GM18867 (cell line): ENCODE data around the gene SNTN.
"Not testable (repeated sequence)": the region's sequence is repeated elsewhere in the genome, so short reads cannot be mapped to it uniquely, and the experiment has no call there.

Source experiments
- ATAC-seq: cut with Tn5 transposase; IDR thresholded peaks from one replicate; pipeline ENCODE4 v1.9.1; 2021; ENCODE audit warnings: mild to moderate bottlenecking, moderate library complexity; ENCODE audit not compliant: unreplicated experiment

The SNTN gene

GRCh38 chr3:63652066-63652725, at the start of gene SNTN:
Gene SNTN (plus strand): TSS chr3:63652675. CDS start chr3:63652688, 13 bp downstream.
- ATAC-seq, result no peak

DNA sequence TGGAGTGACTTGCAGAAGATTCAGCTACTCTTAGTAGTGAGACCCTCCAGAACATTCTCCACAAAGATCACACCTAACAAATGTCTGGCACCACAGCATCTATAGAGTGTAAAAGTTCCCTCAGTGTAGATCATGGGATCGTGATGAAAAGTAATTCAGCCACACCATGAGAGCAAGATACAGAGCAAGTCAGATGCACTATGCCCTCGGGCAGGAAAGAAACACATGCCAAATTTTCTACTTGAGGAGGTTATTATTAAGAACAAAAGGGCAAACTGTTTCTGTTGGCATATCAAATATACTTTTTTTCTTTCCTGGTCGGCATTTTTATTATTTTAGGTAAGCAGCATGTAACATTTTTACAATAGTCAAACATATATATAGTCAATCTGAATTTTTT, 44.8 kb upstream of the SNTN start:
- ATAC-seq, result no peak

DNA sequence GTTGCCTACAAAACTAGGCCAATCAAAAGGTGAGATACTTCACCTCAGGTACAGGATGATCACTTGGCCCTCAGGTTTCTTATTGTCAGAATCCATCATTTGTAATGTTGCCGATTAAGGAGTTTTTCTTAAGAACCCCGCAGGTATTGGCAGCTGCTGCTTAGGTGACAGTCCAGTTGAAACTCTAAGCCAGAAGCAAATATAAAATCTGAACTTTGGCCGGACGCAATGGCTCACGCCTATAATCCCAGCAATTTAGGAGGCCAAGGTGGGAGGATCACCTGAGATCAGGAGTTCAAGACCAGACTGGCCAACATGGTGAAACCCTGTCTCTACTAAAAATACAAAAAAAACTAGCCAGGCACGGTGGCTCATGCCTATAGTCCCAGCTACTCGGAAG, 43.1 kb upstream of the SNTN start:
- ATAC-seq, result no peak

DNA sequence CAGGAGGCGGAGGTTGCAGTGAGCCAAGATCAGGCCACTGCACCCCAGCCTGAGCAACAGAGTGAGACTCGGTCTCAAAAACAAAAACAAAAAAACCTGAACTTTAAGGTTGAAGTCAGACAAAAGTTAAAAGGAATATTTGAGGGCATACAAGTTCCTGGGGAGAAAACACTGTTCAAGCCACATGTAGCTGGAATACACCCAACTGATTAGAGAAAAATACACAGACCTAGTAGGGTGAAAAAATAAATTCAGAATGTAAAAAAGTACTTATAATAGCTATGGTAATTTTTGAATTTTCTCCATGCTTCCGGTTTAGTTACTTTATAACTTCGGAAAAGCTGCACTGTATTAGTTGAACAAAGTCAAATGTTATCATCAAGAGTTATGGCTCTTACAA, 42.6 kb upstream of the SNTN start:
- no peak for ATAC-seq

- ATAC-seq, result no peak
Measured at GRCh38 chr3:63611382-63611781, 41.1 kb upstream of the SNTN start.

- ATAC-seq, result no peak
Measured at GRCh38 chr3:63613561-63613960, 38.9 kb upstream of the SNTN start.

- ATAC-seq, result no peak
Measured at GRCh38 chr3:63617391-63617790, 35.1 kb upstream of the SNTN start.

DNA sequence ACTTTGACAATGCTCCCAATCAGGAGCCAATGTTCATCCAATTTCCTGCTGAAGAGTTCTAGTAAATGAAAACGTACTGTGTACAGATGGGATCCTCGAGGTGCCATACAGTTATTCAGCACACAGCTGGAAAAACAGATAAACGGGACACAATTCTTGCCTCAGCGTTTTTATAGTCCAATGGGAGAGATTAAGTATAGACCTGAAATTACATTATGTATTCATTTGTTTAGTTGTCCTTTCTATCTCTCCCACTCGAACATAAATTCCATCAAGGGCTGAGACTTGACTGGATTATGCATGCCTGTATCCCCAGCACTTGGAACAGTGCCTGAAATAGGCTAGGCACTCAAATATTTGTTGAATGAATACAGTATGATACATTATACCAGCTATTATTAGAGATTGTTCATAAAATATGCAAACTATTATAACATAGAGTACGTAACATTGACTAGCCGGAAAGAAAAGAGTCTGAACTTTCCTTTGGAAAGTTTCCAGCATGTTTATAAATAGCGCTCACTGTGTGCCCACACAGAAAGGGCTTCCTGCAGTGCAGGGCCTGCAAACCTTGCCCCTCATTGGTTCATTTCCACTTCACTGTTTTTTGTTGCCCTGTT, 27.4 kb upstream of the SNTN start:
- no peak for ATAC-seq

GRCh38 chr3:63631670-63632069, 20.8 kb upstream of the SNTN start:
- ATAC-seq, result no peak

DNA sequence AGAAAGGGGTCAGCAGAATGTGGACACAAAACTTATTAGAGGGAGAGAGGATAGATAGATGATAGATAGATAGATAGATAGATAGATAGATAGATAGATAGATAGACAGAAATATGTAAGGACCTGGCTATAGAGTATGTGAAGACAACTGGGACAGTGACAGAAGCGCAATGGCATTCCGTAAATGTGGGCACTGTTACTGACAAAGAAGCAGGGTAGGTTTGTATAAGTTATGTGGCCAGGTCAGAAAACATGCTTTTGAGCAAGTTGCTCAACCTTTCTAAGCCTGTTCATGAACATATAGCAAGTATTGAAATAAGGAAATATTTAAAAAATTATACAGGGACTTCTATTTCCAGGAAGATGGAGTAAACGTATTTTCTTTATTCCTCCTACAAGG, 17.3 kb upstream of the SNTN start:
- ATAC-seq, result no peak

DNA sequence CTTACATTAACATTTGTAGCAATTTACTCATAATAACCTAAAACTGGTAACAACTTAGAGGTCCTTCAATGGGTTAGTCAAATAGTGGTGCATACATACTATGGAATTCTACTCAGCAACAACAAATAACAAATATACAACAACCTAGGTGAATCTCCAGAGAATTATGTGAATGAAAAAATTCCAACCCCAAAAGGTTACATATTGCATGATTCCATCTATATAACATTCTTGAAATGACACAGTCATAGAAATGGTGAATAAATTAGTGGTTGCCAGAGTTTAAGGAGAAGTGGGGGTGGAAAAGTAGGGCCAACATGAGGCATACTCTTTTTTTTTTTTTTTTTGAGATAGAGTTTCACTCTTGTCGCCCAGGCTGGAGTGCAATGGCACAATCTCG, 12.7 kb upstream of the SNTN start:
- no peak for ATAC-seq

GRCh38 chr3:63642488-63642887, 10.0 kb upstream of the SNTN start:
- no peak for ATAC-seq

DNA sequence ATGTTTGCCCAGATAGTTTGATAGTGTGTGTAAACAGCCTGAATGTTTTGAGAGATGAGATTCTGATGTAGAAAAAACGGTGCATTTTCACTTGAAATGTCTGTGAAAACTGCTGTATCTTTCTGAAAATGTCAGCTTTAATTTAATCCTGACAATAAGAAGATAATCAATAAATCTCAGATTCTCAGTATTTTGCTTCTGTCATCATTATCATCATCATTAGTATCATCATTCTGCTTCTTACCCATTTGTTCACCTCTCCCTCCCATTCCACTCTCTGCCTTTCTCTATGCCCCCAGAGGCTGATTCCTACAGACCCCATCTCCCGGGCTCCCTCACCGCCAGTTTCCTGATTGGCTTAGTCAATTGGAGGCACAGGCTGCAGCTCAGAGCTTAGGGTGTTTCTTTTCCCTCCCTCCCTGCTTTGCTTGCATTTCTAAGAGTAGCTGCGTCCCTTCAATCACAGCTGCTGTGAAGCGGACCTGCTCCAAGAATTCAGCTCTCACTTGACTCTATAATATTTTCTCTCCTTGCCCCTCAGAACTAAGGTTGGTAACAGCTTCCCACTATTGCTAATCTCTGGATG, 8.2 kb upstream of the SNTN start:
- no peak for ATAC-seq

DNA sequence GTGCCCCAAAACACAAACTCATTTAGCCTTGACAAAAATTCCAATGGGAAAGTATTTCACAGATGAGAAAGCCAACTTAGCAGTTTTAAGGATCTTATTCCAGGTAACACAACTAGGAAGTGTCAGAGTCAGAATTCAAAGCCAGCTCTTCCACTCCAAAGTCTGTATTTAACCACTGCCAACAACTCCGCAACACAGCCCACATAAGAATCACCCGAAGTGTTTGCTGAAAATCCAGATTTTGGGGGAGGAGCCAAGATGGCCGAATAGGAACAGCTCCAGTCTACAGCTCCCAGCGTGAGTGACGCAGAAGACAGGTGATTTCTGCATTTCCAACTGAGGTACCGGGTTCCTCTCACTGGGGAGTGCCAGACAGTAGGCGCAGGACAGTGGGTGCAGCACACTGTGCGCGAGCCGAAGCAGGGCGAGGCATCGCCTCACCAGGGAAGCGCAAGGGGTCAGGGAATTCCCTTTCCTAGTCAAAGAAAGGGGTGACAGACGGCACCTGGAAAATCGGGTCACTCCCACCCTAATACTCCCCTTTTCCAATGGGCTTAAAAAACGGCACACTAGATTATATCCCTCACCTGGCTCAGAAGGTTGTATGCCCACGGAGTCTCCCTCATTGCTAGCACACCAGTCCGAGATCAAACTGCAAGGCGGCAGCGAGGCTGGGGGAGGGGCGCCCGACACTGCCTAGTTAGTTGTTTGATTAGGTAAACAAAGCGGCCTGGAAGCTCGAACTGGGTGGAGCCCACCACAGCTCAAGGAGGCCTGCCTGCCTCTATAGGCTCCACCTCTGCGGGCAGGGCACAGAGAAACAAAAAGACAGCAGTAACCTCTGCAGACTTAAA, 7.3 kb upstream of the SNTN start:
- ATAC-seq, result not testable (repeated sequence)

- ATAC-seq, result no peak
Measured at GRCh38 chr3:63654211-63654610, 1.7 kb downstream of the SNTN start.

DNA sequence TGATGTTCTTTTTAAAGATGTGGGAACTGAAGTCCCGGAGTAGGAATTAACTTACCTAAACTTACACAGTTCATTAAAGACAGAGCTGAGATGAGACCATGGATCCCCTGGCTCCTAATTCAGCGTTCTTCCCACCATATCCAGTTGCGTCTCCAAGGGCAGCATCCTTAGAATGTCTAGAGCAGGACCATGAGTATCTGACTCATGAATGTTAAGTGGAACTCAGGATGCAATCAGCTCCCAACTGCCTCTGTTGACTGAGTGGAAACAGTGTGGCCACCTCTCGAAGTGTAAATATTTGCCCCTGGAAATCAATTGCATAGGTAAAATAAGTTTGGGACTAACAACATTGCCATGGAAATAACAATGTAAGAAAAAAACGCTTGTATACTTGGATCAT, 2.5 kb downstream of the SNTN start:
- no peak for ATAC-seq

DNA sequence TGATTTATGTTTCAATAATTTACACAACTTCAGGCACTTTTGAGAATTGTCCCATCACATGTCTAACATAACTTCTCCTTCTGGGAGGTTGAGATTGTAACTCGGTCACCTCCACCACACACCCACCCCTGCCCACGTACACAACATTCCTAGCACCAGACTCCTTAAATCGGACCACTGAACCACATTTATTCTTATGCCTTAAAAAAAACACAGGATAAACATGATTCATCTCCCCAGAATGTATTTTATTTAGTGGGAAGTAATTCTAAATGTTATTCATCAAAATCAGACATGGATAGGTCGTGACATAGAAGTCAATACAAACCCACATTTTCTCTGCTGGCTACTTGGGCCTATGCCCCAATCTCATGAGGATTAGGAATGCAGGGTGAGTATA, 3.0 kb downstream of the SNTN start:
- no peak for ATAC-seq

DNA sequence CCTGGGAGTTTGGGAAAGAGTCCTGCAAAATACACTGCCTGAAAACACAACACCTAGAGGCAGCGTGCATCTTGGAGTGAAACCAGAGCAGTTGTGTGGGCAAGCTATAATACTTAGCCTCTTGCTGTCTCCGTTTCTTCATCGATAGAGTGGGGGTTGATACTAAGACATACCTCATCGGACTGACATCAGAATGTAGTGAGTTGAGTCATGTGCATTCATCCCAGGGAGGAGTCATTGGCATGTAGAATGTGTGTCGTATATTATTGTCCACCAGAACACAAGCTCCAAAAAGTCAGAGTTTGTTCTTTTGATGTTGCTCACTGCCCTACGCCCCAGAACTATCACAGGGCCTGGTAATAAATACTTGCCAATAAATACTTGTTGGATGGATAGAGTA, 4.3 kb downstream of the SNTN start:
- ATAC-seq, result no peak

GRCh38 chr3:63661242-63661641, 8.8 kb downstream of the SNTN start:
- no peak for ATAC-seq

GRCh38 chr3:63662011-63662410, 9.5 kb downstream of the SNTN start:
- no peak for ATAC-seq

DNA sequence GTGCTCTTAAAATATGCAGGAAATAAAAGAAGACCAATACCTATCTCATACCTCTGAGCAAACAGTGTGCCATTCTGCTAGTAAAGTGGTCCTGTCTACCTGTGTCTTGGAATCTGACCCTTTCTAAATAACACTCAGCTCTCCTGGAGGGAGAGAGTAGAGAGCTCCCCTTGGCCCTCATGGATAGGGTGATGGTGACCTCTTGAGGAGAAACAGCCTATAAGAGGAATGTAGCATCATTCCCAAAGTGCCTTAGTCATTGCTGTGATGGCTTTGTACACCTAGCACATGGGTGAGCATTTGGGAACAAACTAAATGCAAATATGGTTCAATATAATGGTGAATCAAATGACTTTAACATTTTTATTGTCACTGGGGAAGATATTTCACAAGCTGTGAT, 10.0 kb downstream of the SNTN start:
- ATAC-seq, result no peak

DNA sequence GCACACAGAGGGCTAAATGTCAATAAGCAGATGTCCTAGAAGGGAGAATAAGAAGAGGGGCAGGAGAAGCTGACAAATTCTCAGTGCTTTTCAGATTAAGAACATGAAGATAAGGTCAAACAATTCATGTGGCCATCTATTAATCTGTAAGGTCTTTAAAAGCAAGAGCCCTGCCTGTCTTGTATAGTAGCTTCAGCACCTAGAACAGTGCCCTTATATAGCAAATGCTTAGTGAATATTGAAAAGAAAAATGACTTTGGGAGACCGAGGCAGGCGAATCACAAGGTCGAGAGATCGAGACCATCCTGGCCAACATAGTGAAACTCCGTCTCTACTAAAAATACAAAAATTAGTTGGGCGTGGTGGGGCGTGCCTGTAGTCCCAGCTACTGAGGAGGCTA, 18.1 kb downstream of the SNTN start:
- ATAC-seq, result no peak
